Heart left ventricle (tissue), 13 donors: ENCODE data around the gene RBM23.

ENCODE experiments used
- POLR2A ChIP-seq, 2 donors: fragments of 450-650 bp; IDR thresholded peaks; one replicate each; pipeline ENCODE4 v1.6.1; 2017; ENCODE audit warnings: antibody characterized with exemption in 2 of 2, mild to moderate bottlenecking in 2 of 2, moderate library complexity in 2 of 2
- TF ChIP-seq, protein P1 (sequence below), 12 donors: fragments of 200-600 bp; sonication (generic) in 4 of 12; IDR thresholded peaks; one replicate each; pipeline versions ENCODE4 v1.5.0 to v1.8.0; 2018 to 2022; ENCODE audit warnings: antibody characterized with exemption in 12 of 12, mild to moderate bottlenecking in 5 of 12
- donor health status: ischemic (EF 13 %, LVEDD 7.1; RV severe dilation, severe dysfunction).
- donor health status: DM: no; HTN: yes; CAD: no.
- donor health status: DM: no; HTN: no; CAD: no.
- donor health status: ischemic (EF 25% LVEDD 6.9; RV normal size, moderate dysfunction).
- donor health status: ischemic (EF 25% LVEDD 5.7; RV mildly dilated, moderate dysfunction).
- donor health status: ischemic (EF 35%, LVEDD 5.7; RV mildly dilated, moderate dysfunction).
- donor health status: nonischemic (EF 11% LVEDD 7.7; RV severe dilation, severe dysfunction).
- donor health status: DM: yes; HTN: yes; CAD: no.
- donor health status: PGD.
- donor health status: ischemic (EF 29% LVEDD 5.4; RV normal size, mild dysfunction).
- donor health status: nonischemic (EF 23%, LVEDD 6.1; RV moderate dilation, normal function).

DNA sequence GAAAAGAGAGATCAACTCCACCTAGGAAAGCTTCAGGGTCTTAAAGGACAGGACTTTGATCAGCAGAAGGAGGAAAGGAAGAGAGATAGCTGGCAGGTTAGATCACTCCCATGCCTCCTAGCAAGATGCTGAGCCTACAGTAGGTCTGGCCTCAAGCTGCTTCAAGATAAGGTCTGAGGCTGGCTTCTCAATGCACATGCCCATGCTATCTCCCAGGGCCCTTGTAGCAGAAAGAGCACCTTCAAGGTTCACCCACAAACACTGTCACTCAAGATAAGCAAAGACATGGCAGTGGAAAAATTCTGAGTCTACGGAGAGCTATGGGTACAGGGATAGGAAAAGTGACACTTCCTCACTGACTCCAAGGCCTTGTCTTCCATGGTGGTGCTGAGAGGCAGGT, 21.6 kb downstream of the RBM23 start:
- TF ChIP-seq, protein P1, sequence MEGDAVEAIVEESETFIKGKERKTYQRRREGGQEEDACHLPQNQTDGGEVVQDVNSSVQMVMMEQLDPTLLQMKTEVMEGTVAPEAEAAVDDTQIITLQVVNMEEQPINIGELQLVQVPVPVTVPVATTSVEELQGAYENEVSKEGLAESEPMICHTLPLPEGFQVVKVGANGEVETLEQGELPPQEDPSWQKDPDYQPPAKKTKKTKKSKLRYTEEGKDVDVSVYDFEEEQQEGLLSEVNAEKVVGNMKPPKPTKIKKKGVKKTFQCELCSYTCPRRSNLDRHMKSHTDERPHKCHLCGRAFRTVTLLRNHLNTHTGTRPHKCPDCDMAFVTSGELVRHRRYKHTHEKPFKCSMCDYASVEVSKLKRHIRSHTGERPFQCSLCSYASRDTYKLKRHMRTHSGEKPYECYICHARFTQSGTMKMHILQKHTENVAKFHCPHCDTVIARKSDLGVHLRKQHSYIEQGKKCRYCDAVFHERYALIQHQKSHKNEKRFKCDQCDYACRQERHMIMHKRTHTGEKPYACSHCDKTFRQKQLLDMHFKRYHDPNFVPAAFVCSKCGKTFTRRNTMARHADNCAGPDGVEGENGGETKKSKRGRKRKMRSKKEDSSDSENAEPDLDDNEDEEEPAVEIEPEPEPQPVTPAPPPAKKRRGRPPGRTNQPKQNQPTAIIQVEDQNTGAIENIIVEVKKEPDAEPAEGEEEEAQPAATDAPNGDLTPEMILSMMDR (IDR thresholded peaks at IDR 0.05), result no peak
- TF ChIP-seq POLR2A (IDR thresholded peaks at IDR 0.05), result no peak
